Suprapubic skin (tissue), 3 donors: Measurements from ENCODE around the gene FBRSL1.

Experiments
- POLR2AphosphoS5 ChIP-seq, 3 donors: sonication (generic); formaldehyde crosslinking; IDR thresholded peaks; one replicate each; pipeline ENCODE4 v1.6.1; 2017; ENCODE audit warnings: antibody characterized with exemption in 3 of 3
- TF ChIP-seq, protein P1 (sequence below), 2 donors: fragments of 200-600 bp in 1 of 2; fragments of 450-650 bp in 1 of 2; sonication (generic) in 1 of 2; IDR thresholded peaks; one replicate each; pipeline ENCODE4 v1.5.1; 2016 to 2019; ENCODE audit warnings: antibody characterized with exemption in 2 of 2, mild to moderate bottlenecking in 1 of 2, moderate library complexity in 1 of 2

- TF ChIP-seq, protein P1, sequence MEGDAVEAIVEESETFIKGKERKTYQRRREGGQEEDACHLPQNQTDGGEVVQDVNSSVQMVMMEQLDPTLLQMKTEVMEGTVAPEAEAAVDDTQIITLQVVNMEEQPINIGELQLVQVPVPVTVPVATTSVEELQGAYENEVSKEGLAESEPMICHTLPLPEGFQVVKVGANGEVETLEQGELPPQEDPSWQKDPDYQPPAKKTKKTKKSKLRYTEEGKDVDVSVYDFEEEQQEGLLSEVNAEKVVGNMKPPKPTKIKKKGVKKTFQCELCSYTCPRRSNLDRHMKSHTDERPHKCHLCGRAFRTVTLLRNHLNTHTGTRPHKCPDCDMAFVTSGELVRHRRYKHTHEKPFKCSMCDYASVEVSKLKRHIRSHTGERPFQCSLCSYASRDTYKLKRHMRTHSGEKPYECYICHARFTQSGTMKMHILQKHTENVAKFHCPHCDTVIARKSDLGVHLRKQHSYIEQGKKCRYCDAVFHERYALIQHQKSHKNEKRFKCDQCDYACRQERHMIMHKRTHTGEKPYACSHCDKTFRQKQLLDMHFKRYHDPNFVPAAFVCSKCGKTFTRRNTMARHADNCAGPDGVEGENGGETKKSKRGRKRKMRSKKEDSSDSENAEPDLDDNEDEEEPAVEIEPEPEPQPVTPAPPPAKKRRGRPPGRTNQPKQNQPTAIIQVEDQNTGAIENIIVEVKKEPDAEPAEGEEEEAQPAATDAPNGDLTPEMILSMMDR (IDR thresholded peaks at IDR 0.05), result no peak
- no peak for TF ChIP-seq POLR2AphosphoS5 (IDR thresholded peaks at IDR 0.05)
These were observed 61.1 kb downstream of the FBRSL1 start for GRCh38 chr12:132550830-132551640.
